Nephron progenitor cell (in vitro differentiated cells): Measurements from ENCODE around the gene ANKRD33.

Source experiments
- DNase-seq: peaks from one replicate; pipeline ENCODE4 v3.0.0; 2021
- H3K27ac Mint-ChIP-seq: 2 replicates; pipeline ENCODE4 v1.8.0; 2021; ENCODE audit warnings: mild to moderate bottlenecking, moderate library complexity, mixed read lengths
- H3K27me3 Mint-ChIP-seq: 2 replicates; pipeline ENCODE4 v1.8.0; 2021; ENCODE audit warnings: mild to moderate bottlenecking, low read depth, mixed read lengths; ENCODE audit not compliant: poor library complexity
- H3K36me3 Mint-ChIP-seq: 2 replicates; pipeline ENCODE4 v1.8.0; 2021; ENCODE audit warnings: low read depth, mixed read lengths
- H3K4me1 Mint-ChIP-seq: 2 replicates; pipeline ENCODE4 v1.8.0; 2021; ENCODE audit warnings: mixed read lengths
- H3K4me3 Mint-ChIP-seq: 2 replicates; pipeline ENCODE4 v1.8.0; 2021; ENCODE audit warnings: mild to moderate bottlenecking, moderate library complexity, mixed read lengths
- H3K9me3 Mint-ChIP-seq: 2 replicates; pipeline ENCODE4 v1.8.0; 2021; ENCODE audit warnings: mild to moderate bottlenecking, moderate library complexity, mixed read lengths
- CTCF ChIP-seq: fragments of 200-600 bp; sonication (generic); IDR thresholded peaks from 2 replicates; pipeline ENCODE4 v1.5.0; 2021; ENCODE audit warnings: antibody characterized with exemption

ANKRD33 gene

GRCh38 chr12:51852404-51853137 lies 35.3 kb upstream of the ANKRD33 start:
- Mint-ChIP-seq H3K4me3 (peak overlapping the region; percentile 42), H3K9me3 (no peaks in the 10 kb centered on the region), H3K36me3 (peaks cover 7% of the 10 kb centered on the region), H3K27me3 (peaks cover 4% of the 10 kb centered on the region), H3K27ac (peak overlapping the region; percentile 7), H3K4me1 (peaks cover 71% of the 10 kb centered on the region)
- TF ChIP-seq CTCF = no peak
- no peak for DNase-seq

GRCh38 chr12:51855586-51856428 lies 32.1 kb upstream of the ANKRD33 start:
- H3K36me3 Mint-ChIP-seq = peaks cover 7% of the 10 kb centered on the region
- H3K4me3 Mint-ChIP-seq = peak overlapping the region; percentile 76
- H3K9me3 Mint-ChIP-seq = no peaks in the 10 kb centered on the region
- peak; percentile 73 for DNase-seq
- peak overlapping the region; percentile 75 for H3K27ac Mint-ChIP-seq
- peaks cover 13% of the 10 kb centered on the region for H3K27me3 Mint-ChIP-seq
- no peak for TF ChIP-seq CTCF
- H3K4me1 Mint-ChIP-seq = peaks cover 61% of the 10 kb centered on the region

GRCh38 chr12:51860986-51861385 lies 26.9 kb upstream of the ANKRD33 start:
- no peak for TF ChIP-seq CTCF
- H3K9me3 Mint-ChIP-seq = no peaks in the 10 kb centered on the region
- no peak overlapping the region for H3K4me3 Mint-ChIP-seq
- peaks cover 13% of the 10 kb centered on the region for H3K27me3 Mint-ChIP-seq
- DNase-seq = no peak
- H3K4me1 Mint-ChIP-seq = peaks cover 67% of the 10 kb centered on the region
- no peak overlapping the region for H3K27ac Mint-ChIP-seq
- H3K36me3 Mint-ChIP-seq = no peaks in the 10 kb centered on the region

- Mint-ChIP-seq H3K36me3 (no peaks in the 10 kb centered on the region), H3K4me1 (peaks cover 72% of the 10 kb centered on the region), H3K27ac (no peak overlapping the region), H3K27me3 (peaks cover 16% of the 10 kb centered on the region), H3K9me3 (no peaks in the 10 kb centered on the region), H3K4me3 (peak overlapping the region; percentile 72)
- no peak for TF ChIP-seq CTCF
- no peak for DNase-seq
These were observed 25.0 kb upstream of the ANKRD33 start for GRCh38 chr12:51862947-51863346.

- Mint-ChIP-seq H3K4me3 (peak overlapping the region; percentile 72), H3K27me3 (peaks cover 15% of the 10 kb centered on the region), H3K27ac (peak overlapping the region; percentile 57), H3K36me3 (no peaks in the 10 kb centered on the region), H3K9me3 (no peaks in the 10 kb centered on the region), H3K4me1 (peaks cover 77% of the 10 kb centered on the region)
- no peak for DNase-seq
- no peak for TF ChIP-seq CTCF
These were observed 24.5 kb upstream of the ANKRD33 start for GRCh38 chr12:51863363-51863932.
